Activated CD8-positive, alpha-beta memory T cell treated with anti-CD3 and anti-CD28 coated beads, Interleukin-2, amount 50 U/mL, for 4 hours (primary cell): ENCODE data around the gene SLC31A1.
"Not testable (repeated sequence)": the region's sequence is repeated elsewhere in the genome, so short reads cannot be mapped to it uniquely, and the experiment has no call there.

ENCODE experiments used
- DNase-seq: peaks from one replicate; pipeline ENCODE4 v3.0.0-alpha.2; 2020

SLC31A1 gene

DNA sequence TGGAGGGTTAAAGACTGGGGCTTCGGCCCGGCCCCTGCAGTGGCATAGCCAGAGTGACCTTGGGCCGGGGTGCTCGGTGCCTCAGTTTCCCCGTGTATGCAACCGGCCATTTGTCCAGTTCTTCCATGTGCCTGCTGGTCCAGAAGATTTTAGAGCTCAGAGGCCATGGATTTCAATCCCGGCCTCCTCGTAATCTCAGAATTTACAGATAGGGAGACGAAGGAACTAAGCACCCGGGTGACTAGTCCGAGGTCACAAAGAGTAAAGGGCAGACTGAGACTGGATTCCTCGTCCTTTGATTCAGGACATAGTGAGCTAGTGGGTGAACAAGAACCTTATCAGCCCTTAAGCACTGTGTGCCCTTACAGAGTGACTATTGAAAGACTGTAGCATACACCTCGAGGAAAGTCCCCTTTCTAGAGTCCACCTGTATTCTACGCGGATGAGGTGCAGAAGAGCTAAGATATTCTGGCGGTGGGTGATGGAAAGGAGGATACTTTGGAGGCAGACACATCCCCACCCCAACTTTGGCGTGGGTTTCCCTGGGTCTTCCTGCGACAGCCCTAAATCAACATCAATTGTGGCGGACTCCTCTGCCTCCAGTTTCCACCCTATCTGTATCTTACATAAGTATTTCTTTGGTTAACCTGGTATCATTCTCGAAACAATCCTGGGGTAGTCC, 597 bp downstream of the SLC31A1 start:
- no peak for DNase-seq

DNA sequence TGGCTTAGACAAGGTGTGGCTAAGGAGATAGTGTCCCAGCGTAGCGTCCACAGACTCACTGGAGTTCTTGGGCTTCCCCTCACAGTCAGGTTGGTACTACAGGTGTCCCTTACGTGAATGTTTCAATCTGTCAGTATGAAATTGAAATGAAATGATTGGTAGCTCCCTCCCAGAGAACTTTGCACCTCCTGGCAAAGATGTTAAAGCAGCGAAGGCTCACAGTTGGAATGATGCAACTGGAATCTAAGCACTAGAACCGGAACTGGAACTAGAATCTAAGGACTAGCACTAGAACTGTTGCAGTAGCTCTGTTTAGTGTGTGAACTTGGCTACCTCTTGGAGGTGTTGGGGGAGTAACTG, 1.1 kb downstream of the SLC31A1 start:
- no peak for DNase-seq

DNA sequence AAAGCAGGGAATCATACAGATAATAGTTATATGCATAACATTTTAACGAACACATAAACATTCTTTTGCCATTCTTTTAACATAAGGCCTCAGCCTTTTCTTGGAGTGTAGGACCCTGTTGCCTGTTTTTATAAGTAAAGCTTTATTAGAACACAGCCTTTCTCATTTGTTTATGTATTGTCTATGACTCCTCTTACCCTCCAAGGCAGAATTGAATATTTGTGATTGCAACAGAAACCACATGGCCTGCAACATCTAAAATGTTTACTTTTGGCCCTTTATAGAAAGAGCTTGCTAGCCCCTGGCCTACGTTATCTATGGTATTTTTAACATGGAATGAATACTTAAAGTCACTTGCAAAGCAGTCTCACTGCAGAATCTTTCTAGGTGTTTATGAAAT, 2.6 kb downstream of the SLC31A1 start:
- DNase-seq = no peak

- no peak for DNase-seq
These were observed 6.1 kb downstream of the SLC31A1 start for GRCh38 chr9:113227436-113227835.

DNA sequence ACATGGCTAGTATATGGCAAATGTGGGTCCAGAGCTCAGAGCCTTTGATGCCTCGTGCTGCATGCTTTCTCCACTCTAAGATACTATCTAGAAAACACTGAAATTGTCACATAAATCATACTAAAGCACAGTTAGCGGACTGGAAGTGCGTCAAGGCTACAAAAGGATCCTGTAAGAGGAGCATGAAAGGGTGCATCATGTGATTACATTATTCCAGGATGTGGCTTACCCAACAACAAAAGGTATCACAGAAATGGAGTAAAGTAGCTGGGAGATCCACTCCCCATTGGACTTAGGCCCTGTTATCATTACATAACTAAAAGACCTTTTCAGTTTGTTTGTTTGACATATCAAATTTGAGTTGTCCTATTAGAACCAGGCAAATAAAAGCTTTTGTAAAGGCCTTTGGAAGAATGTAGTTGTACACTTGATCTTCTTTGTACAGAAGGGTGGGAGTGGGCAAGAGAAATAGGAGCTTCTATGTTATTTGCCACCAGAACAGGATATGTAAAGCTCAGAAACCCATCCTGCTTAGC, 6.9 kb downstream of the SLC31A1 start:
- no peak for DNase-seq

DNA sequence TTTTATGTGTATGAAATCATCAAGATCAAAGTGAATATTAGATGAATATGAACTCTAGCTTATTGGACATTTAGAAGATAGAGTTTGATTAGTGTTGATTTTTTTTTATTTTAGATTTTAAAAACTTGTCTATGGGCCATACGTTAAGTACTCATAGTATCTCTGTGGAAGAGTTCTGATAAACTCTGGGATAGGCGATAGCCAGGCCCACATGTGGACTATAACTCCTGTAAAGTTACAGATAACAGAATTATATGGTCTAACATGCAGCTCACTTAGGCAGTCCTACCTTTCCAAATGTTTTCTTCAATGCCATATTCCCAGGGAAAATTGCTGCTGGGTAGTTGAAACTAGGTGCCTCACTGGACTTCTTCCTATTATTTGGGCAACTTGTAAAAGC, 10.4 kb downstream of the SLC31A1 start:
- no peak for DNase-seq

GRCh38 chr9:113235701-113236255, 14.4 kb downstream of the SLC31A1 start:
- not testable (repeated sequence) for DNase-seq

DNA sequence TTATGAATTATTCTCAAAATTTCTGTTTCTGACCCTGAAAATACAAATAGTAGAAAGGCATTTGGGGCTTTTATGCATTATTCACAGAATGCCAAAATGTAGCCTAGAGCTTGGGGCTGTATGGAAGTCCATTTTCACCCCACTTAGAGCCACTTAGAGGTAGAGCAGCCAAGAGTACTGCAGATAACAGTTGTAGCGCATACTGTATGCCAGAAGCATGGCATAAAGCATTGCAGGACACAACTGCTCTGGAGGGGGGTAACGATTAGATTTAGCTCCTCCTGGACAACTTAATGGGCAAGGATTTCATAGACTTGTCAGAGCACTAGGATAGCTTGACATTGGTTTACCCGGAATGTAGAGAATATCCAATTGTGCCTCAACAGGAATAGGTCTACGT, 15.7 kb downstream of the SLC31A1 start:
- no peak for DNase-seq

GRCh38 chr9:113238202-113238858, 17.0 kb downstream of the SLC31A1 start:
- no peak for DNase-seq

GRCh38 chr9:113238859-113239232, 17.5 kb downstream of the SLC31A1 start:
- DNase-seq = no peak

DNA sequence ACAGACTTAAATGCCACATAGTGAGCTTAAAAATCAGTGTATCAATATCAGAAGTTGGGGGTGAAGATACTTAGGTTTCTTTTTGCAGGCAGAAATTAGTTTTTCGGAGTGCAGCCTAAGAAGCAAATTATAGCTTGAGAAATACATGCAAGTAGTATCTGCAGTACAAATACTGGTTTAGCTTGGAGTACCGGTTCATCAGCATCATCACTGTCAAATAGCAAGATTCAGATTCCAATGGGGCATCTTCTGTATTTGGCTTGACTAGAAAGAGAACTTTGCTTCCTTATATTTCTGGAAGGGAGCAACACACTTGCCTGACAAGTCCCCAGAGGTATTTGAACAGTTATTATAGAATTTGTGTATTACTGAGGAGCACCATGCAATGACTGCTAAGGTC, 19.8 kb downstream of the SLC31A1 start:
- DNase-seq = no peak

DNA sequence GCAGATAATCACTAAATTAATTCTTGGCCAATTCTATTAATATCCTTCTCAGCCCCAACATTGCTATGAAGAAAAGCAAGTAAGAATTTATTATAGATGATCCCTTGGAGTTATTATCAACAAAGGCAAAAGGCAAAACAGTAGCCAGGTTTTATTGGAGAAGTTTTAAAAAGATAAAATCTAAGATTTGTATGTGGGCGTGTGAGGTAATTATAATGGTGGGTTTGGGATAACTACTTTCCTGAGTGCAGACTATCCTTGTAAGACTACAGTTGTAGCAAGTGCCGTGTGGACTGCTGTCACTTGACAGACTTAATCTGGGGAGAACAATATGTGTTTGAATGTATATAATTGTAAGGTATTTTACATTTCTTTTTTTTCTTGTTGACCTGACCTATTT, 23.2 kb downstream of the SLC31A1 start:
- DNase-seq = no peak

DNA sequence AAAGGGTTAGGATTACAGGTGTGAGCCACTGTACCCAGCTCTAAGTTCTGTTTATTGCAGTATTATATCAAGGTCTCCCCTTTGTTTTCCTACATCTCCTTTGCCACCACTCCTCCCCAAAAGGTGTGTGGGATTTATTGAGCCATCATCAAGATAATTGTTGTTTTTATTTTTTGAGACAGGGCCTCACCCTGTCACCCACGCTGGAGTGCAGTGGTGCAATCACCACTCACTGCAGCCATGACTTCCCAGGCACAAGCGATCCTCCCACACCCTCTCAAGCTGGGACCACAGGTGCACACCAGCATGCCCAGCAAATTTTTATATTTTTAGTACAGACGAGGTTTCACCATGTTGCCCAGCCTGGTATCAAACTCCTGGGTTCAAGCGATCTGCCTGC, 24.6 kb downstream of the SLC31A1 start:
- no peak for DNase-seq

DNA sequence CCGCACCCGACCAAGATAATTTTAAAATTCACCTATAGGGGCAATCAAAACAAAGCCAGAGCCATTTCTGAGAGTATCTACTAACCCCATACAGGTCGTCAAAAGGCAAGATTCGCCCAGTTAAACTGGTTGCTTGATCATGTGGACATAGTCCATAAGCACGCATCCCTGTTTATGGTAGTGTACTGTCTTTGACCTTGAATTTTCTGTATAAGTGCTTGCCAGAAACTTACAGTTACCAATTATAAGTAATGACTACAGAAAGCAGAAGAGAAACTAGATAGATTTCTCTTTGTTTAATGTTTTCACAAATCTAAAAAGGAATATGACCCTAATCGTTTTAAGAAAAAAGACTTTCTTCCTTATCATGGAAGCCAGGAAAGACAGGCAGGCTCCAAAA, 25.6 kb downstream of the SLC31A1 start:
- DNase-seq = no peak

GRCh38 chr9:113247640-113248039, 26.3 kb downstream of the SLC31A1 start:
- no peak for DNase-seq

DNA sequence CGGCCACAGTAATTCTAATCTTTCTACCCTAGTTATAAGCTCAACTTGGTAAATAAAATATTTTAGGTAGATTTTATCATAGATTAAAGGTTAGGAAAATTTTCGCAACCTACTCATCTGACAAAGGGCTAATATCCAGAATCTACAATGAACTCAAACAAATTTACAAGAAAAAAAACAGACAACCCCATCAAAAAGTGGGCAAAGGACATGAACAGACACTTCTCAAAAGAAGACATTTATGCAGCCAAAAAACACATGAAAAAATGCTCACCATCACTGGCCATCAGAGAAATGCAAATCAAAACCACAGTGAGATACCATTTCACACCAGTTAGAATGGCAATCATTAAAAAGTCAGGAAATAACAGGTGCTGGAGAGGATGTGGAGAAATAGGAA, 28.3 kb downstream of the SLC31A1 start:
- DNase-seq = not testable (repeated sequence)

DNA sequence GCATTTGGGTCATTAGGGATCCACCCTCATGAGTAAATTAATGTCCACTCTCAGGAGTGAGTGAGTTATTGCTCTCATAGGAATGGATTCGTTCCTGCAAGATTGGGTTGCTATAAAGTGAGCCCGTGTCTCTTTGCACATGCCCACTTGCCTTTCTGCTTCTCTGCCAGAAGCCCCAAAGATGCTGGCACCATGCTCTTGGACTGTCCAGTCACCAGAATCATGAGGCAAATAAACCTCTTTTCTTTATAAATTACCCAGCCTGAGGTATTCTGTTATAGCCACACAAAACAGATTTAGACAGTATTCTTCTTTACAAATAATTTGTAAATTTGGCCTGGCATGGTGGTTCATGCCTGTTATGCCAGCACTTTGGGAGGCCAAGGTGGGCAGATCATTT, 29.5 kb downstream of the SLC31A1 start:
- DNase-seq = no peak

DNA sequence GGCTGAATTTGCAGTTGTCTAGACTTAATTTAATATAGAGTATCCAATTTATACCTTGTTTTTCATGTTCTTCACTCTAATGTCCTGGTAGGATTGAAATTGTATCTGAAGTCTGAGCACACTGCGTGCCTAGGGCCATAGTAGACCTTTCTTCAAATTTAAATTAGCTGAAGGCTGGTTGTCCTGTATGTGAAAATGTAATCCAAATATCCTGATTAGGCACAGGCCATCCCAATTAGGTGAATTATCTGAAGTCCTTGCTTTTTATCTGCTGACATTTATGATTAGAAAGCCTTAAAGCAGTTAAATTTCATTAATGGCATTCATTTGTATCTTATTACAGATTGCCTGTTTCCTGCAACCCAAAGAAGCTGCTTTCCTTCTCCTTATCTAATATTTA, 33.6 kb downstream of the SLC31A1 start:
- DNase-seq = no peak

DNA sequence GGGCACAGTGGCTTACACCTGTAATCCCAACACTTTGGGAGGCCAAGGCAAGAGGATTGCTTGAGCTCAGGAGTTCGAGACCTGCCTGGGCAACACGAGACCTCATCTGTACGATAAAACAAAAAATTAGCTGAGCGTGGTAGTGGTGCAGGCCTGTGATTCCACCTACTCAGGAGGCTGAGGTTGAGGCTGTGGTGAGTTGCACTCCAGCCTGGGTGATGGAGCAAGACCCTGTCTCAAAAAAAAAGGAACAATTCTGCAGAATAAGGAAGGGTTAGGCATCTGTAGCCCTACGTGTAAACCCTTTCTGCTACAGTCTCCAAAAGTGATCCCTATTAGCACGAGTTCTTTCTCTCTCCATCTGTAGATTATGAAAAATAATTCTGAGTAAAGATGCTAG, 34.1 kb downstream of the SLC31A1 start:
- no peak for DNase-seq

DNA sequence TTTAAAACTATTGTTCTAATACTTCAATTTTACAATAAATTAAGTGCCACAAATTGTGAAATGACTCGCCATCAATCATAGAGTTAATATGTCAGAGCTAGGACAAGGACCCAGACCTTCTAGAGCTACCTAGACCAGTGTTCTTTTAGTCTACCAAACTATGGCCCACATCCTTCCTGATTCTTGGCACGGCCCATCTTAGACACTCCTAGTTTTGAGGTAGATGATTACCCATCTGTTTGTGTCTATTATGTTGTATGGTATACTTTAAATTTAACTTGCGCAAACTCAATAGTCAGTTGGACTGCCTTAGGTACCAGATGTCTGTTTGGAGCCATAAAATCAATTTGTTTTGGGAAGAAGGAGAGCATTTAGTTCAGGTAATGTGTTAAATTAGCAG, 36.5 kb downstream of the SLC31A1 start:
- no peak for DNase-seq

DNA sequence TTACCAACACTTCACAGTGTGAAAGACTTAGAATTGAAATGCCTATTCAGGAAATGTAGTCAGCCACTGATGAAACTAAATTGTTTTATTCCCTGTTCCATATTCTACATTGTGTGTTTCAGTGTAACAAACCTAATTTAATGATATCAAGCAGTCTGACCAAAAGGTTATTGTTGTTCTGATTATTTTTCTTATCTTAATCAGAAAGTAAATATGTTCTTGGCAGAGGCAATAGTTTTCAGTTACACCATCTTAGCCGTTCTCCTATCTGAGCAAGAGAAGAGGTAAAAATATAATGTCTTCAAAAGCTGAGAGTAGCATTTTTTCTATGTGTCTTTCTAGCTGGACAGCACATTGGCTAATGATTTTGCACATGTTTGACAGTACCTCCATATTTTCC, 36.9 kb downstream of the SLC31A1 start:
- DNase-seq = no peak

GRCh38 chr9:113261917-113262671, 40.8 kb downstream of the SLC31A1 start:
- no peak for DNase-seq

DNA sequence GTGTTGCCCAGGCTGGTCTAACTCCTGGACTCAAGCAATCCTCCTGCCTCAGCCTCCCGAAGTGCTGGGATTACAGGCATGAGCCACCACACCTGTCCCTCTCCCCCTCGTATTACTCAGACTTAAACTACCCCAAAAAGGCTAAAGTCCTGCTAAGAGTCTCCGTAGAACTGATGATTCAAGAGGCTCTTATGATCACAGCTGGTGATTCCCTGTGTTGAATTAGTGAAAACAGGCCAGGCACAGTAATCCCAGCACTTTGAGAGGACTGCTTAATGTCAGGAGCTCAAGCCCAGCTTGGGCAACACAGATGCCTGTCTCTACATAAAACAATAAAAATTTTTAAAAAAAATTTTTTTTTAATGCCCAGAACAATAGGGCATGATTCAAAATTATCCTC, 44.8 kb downstream of the SLC31A1 start:
- no peak for DNase-seq
